LNCAP (cell line): ENCODE measurements around the gene ZNF710.
A peak's percentile ranks its signal among the peaks of the same experiment; 100 is the strongest.

Experiments
- CTCF ChIP-seq: fragments of 450-650 bp; IDR thresholded peaks from 2 replicates; pipeline ENCODE4 v1.5.1; 2017; ENCODE audit warnings: mild to moderate bottlenecking

Gene ZNF710

GRCh38 chr15:90065682-90066049, 64.5 kb downstream of the ZNF710 start:
- no peak for TF ChIP-seq CTCF

GRCh38 chr15:90067181-90067952, 66.2 kb downstream of the ZNF710 start:
- no peak for TF ChIP-seq CTCF

GRCh38 chr15:90067953-90068606, 67.0 kb downstream of the ZNF710 start:
- TF ChIP-seq CTCF, result no peak

- peak; percentile 81 for TF ChIP-seq CTCF
Measured at GRCh38 chr15:90071220-90071807, 70.2 kb downstream of the ZNF710 start.

- TF ChIP-seq CTCF, result no peak
Measured at GRCh38 chr15:90072978-90073640, 72.0 kb downstream of the ZNF710 start.

- TF ChIP-seq CTCF, result no peak
Measured at GRCh38 chr15:90074023-90074422, 72.9 kb downstream of the ZNF710 start.

- TF ChIP-seq CTCF, result no peak
Measured at GRCh38 chr15:90074916-90075315, 73.8 kb downstream of the ZNF710 start.
